NCI-H1930 (cell line): ENCODE results near the gene RTKN2.
"Not testable (repeated sequence)": the region's sequence is repeated elsewhere in the genome, so short reads cannot be mapped to it uniquely, and the experiment has no call there.

Experiments used
- DNase-seq, 2 experiments: peaks; one replicate each; lab custom pipeline; 2025; lab: John Stamatoyannopoulos, UW

RTKN2 gene

GRCh38 chr10:62259998-62260397 is 8.6 kb downstream of the RTKN2 start:
- no peak for DNase-seq

GRCh38 chr10:62259456-62259855 is 9.2 kb downstream of the RTKN2 start:
- DNase-seq = no peak

- DNase-seq = no peak
Observed at GRCh38 chr10:62258926-62259325, 9.7 kb downstream of the RTKN2 start.

GRCh38 chr10:62253704-62254103 is 14.9 kb downstream of the RTKN2 start:
- no peak for DNase-seq

- no peak for DNase-seq
Observed at GRCh38 chr10:62252051-62252450, 16.6 kb downstream of the RTKN2 start.

- DNase-seq = no peak
Observed at GRCh38 chr10:62250594-62251198, 17.9 kb downstream of the RTKN2 start.

- DNase-seq = no peak
Observed at GRCh38 chr10:62249957-62250356, 18.7 kb downstream of the RTKN2 start.

- no peak for DNase-seq
Observed at GRCh38 chr10:62248465-62248864, 20.2 kb downstream of the RTKN2 start.

GRCh38 chr10:62244785-62245467 is 23.7 kb downstream of the RTKN2 start:
- no peak for DNase-seq

GRCh38 chr10:62244088-62244487 is 24.6 kb downstream of the RTKN2 start:
- no peak for DNase-seq

GRCh38 chr10:62243647-62243997 is 25.0 kb downstream of the RTKN2 start:
- DNase-seq = no peak

- not testable (repeated sequence) for DNase-seq
Observed at GRCh38 chr10:62242965-62243646, 25.5 kb downstream of the RTKN2 start.

- DNase-seq = not testable (repeated sequence)
Observed at GRCh38 chr10:62241521-62241920, 27.1 kb downstream of the RTKN2 start.

GRCh38 chr10:62239994-62240393 is 28.6 kb downstream of the RTKN2 start:
- DNase-seq = no peak

GRCh38 chr10:62238880-62239279 is 29.8 kb downstream of the RTKN2 start:
- no peak for DNase-seq

- DNase-seq = no peak
Observed at GRCh38 chr10:62237966-62238365, 30.7 kb downstream of the RTKN2 start.

GRCh38 chr10:62237506-62237905 is 31.1 kb downstream of the RTKN2 start:
- no peak for DNase-seq

- no peak for DNase-seq
Observed at GRCh38 chr10:62234077-62234605, 34.5 kb downstream of the RTKN2 start.

GRCh38 chr10:62233356-62234076 is 35.1 kb downstream of the RTKN2 start:
- no peak for DNase-seq

- no peak for DNase-seq
Observed at GRCh38 chr10:62231805-62232204, 36.8 kb downstream of the RTKN2 start.

- no peak for DNase-seq
Observed at GRCh38 chr10:62231371-62231770, 37.3 kb downstream of the RTKN2 start.

- no peak for DNase-seq
Observed at GRCh38 chr10:62230344-62231121, 38.1 kb downstream of the RTKN2 start.
